Neural crest cell (in vitro differentiated cells): Measurements from ENCODE around the gene NOS1AP. TPM values are rescaled to one million over a fixed set of nuclear protein-coding genes. Genes with fewer than 3 reads are reported as not detected.

Experiments
- DNase-seq: peaks from one replicate; pipeline ENCODE4 v3.0.0; 2021; ENCODE audit warnings: low read depth, mixed read lengths, low spot score
- H3K27ac Mint-ChIP-seq: one replicate; pipeline ENCODE4 v1.8.0; 2021; ENCODE audit warnings: mild to moderate bottlenecking, mixed read lengths; ENCODE audit not compliant: unreplicated experiment
- H3K27me3 Mint-ChIP-seq: 2 replicates; pipeline ENCODE4 v1.8.0; 2021; ENCODE audit warnings: low read depth, mild to moderate bottlenecking, mixed read lengths
- H3K36me3 Mint-ChIP-seq: 2 replicates; pipeline ENCODE4 v1.8.0; 2021; ENCODE audit warnings: low read depth, mild to moderate bottlenecking, mixed read lengths
- H3K4me1 Mint-ChIP-seq: 2 replicates; pipeline ENCODE4 v1.8.0; 2021; ENCODE audit warnings: mixed read lengths
- H3K4me3 Mint-ChIP-seq: one replicate; pipeline ENCODE4 v1.8.0; 2021; ENCODE audit warnings: mild to moderate bottlenecking, mixed read lengths
- H3K9me3 Mint-ChIP-seq: 2 replicates; pipeline ENCODE4 v1.8.0; 2021; ENCODE audit warnings: mixed read lengths
- CTCF ChIP-seq: fragments of 200-600 bp; sonication (generic); conservative IDR thresholded peaks from 2 replicates; pipeline ENCODE4 v1.5.0; 2021; ENCODE audit warnings: antibody characterized with exemption, mild to moderate bottlenecking
- total RNA-seq: library from RNA; stranded (reverse); gene quantifications from 2 replicates; pipeline ENCODE4 v1.2.1, GENCODE V29; 2021

NOS1AP gene
- total RNA-seq, 1 donor from 2014 or later = 7.0 TPM

GRCh38 chr1:162219461-162219860 lies 150.0 kb downstream of the NOS1AP start:
- H3K9me3 Mint-ChIP-seq = no peaks in the 10 kb centered on the region
- no peak for TF ChIP-seq CTCF
- H3K36me3 Mint-ChIP-seq = no peaks in the 10 kb centered on the region
- H3K27ac Mint-ChIP-seq = no peak overlapping the region
- H3K4me3 Mint-ChIP-seq = no peak overlapping the region
- DNase-seq = no peak
- H3K27me3 Mint-ChIP-seq = no peaks in the 10 kb centered on the region
- peaks cover 72% of the 10 kb centered on the region for H3K4me1 Mint-ChIP-seq

- Mint-ChIP-seq H3K9me3 (no peaks in the 10 kb centered on the region), H3K36me3 (no peaks in the 10 kb centered on the region), H3K27me3 (no peaks in the 10 kb centered on the region), H3K4me3 (no peak overlapping the region), H3K27ac (no peak overlapping the region), H3K4me1 (peaks cover 73% of the 10 kb centered on the region)
- no peak for TF ChIP-seq CTCF
- DNase-seq = no peak
These were observed 150.6 kb downstream of the NOS1AP start for GRCh38 chr1:162220009-162220539.

- H3K27ac Mint-ChIP-seq = no peak overlapping the region
- TF ChIP-seq CTCF = no peak
- H3K36me3 Mint-ChIP-seq = no peaks in the 10 kb centered on the region
- no peaks in the 10 kb centered on the region for H3K27me3 Mint-ChIP-seq
- peaks cover 70% of the 10 kb centered on the region for H3K4me1 Mint-ChIP-seq
- H3K4me3 Mint-ChIP-seq = no peak overlapping the region
- no peaks in the 10 kb centered on the region for H3K9me3 Mint-ChIP-seq
- DNase-seq = no peak
These were observed 152.5 kb downstream of the NOS1AP start for GRCh38 chr1:162222014-162222413.

GRCh38 chr1:162222730-162223129 lies 153.2 kb downstream of the NOS1AP start:
- no peaks in the 10 kb centered on the region for H3K9me3 Mint-ChIP-seq
- H3K4me1 Mint-ChIP-seq = peaks cover 67% of the 10 kb centered on the region
- no peaks in the 10 kb centered on the region for H3K36me3 Mint-ChIP-seq
- TF ChIP-seq CTCF = no peak
- no peak for DNase-seq
- H3K27ac Mint-ChIP-seq = no peak overlapping the region
- H3K4me3 Mint-ChIP-seq = no peak overlapping the region
- no peaks in the 10 kb centered on the region for H3K27me3 Mint-ChIP-seq

GRCh38 chr1:162223488-162223887 lies 154.0 kb downstream of the NOS1AP start:
- no peaks in the 10 kb centered on the region for H3K36me3 Mint-ChIP-seq
- H3K4me3 Mint-ChIP-seq = no peak overlapping the region
- TF ChIP-seq CTCF = no peak
- peaks cover 60% of the 10 kb centered on the region for H3K4me1 Mint-ChIP-seq
- H3K27ac Mint-ChIP-seq = no peak overlapping the region
- no peaks in the 10 kb centered on the region for H3K9me3 Mint-ChIP-seq
- no peaks in the 10 kb centered on the region for H3K27me3 Mint-ChIP-seq
- DNase-seq = no peak
